ENCODE measurements around the gene PCSK7.

- no peak for TF ChIP-seq POLR2AphosphoS5 (IDR thresholded peaks at IDR 0.05; ENCODE audit: borderline replicate concordance, low read depth, low read length)
- no peak for TF ChIP-seq EZH2 (IDR thresholded peaks at IDR 0.05)
- no peak for TF ChIP-seq FOXP2 (optimal IDR thresholded peaks at IDR 0.05; ENCODE audit: control extremely low read depth, extremely low read length, insufficient read depth)
Observed at GRCh38 chr11:117175104-117175503, 56.8 kb downstream of the PCSK7 start.
